IMR-90 (cell line): Measurements from ENCODE around the gene RIOK1. TPM values are rescaled to one million over a fixed set of nuclear protein-coding genes. Genes with fewer than 3 reads are reported as not detected.
A peak's percentile ranks its signal among the peaks of the same experiment; 100 is the strongest.

Source experiments
- ATAC-seq: fragments of 200-7000 bp; cut with Tn5 transposase; 2 replicates; pipeline ENCODE4 v1.9.1; 2020; ENCODE audit warnings: low read depth, mild to moderate bottlenecking, moderate library complexity
- BruUV-seq: library from RNA; stranded (reverse); fragments of 400-500 nt; replicated peaks from 2 replicates; lab custom pipeline; 2021; lab: Mats Ljungman, UMichigan
- CTCF ChIA-PET: fragments of 300-600 bp; formaldehyde crosslinking; extraction: SDS; loops from one replicate; lab custom pipeline; 2021; ENCODE audit warnings: antibody characterized with exemption; lab: Yijun Ruan, JAX
- POLR2A ChIA-PET: fragments of 300-600 bp; sonication (Branson Sonifier 250); formaldehyde crosslinking; loops from one replicate; lab custom pipeline; 2022; ENCODE audit warnings: antibody characterized with exemption; ENCODE audit not compliant: unreplicated experiment; lab: Charles Lee
- DNase-seq: peaks from one replicate; pipeline ENCODE4 v3.0.0; 2013
- H2AFZ ChIP-seq: replicated peaks from 2 replicates; pipeline ENCODE3; 2013; ENCODE audit warnings: low read length, mild to moderate bottlenecking; ENCODE audit not compliant: poor library complexity
- H2AK5ac ChIP-seq: 2 replicates; pipeline ENCODE4 v1.6.1; 2013; ENCODE audit warnings: low read depth, low read length, inconsistent platforms
- H2AK9ac ChIP-seq: replicated peaks from 2 replicates; pipeline ENCODE3; 2013; ENCODE audit warnings: mild to moderate bottlenecking, low read depth, low read length, moderate library complexity; ENCODE audit not compliant: poor library complexity
- H2BK120ac ChIP-seq: 2 replicates; pipeline ENCODE4 v1.6.1; 2013; ENCODE audit warnings: low read depth, low read length, inconsistent platforms
- H2BK15ac ChIP-seq: 3 replicates; pipeline ENCODE4 v1.6.1; 2013; ENCODE audit warnings: low read depth, low read length, inconsistent platforms
- H2BK20ac ChIP-seq: 2 replicates; pipeline ENCODE4 v1.6.1; 2013; ENCODE audit warnings: low read depth, mild to moderate bottlenecking, inconsistent platforms, low read length, moderate library complexity
- H2BK5ac ChIP-seq: 2 replicates; pipeline ENCODE4 v1.6.1; 2013; ENCODE audit warnings: mild to moderate bottlenecking, low read depth, low read length, inconsistent platforms; ENCODE audit not compliant: poor library complexity, severe bottlenecking
- H3K14ac ChIP-seq: replicated peaks from 2 replicates; pipeline ENCODE4 v1.6.1; 2013; ENCODE audit warnings: low read depth, low read length, inconsistent platforms
- H3K18ac ChIP-seq: 2 replicates; pipeline ENCODE4 v1.6.1; 2013; ENCODE audit warnings: low read depth, low read length, control low read depth
- H3K23ac ChIP-seq: 2 replicates; pipeline ENCODE4 v1.6.1; 2013; ENCODE audit warnings: low read depth, low read length, inconsistent platforms
- H3K27ac ChIP-seq: 2 replicates; pipeline ENCODE4 v1.5.1; 2013; ENCODE audit warnings: mild to moderate bottlenecking, control low read depth, low read length; ENCODE audit not compliant: insufficient read depth
- H3K27me3 ChIP-seq: 2 replicates; pipeline ENCODE4 v1.6.1; 2013; ENCODE audit warnings: low read length; ENCODE audit not compliant: control insufficient read depth, insufficient read depth
- H3K36me3 ChIP-seq: 2 replicates; pipeline ENCODE4 v1.6.1; 2013; ENCODE audit warnings: low read length, mixed read lengths; ENCODE audit not compliant: control insufficient read depth, insufficient read depth
- H3K4ac ChIP-seq: 2 replicates; pipeline ENCODE4 v1.6.1; 2013; ENCODE audit warnings: low read depth, low read length, inconsistent platforms
- H3K4me1 ChIP-seq: 2 replicates; pipeline ENCODE4 v1.6.1; 2013; ENCODE audit warnings: low read length, mixed read lengths; ENCODE audit not compliant: control insufficient read depth, insufficient read depth
- H3K4me2 ChIP-seq: 2 replicates; pipeline ENCODE4 v1.6.1; 2013; ENCODE audit warnings: low read depth, mild to moderate bottlenecking, control low read depth, low read length, moderate library complexity
- H3K4me3 ChIP-seq: 2 replicates; pipeline ENCODE4 v1.5.1; 2013; ENCODE audit warnings: low read depth, mild to moderate bottlenecking, control low read depth, low read length, moderate library complexity; ENCODE audit not compliant: insufficient read depth
- H3K56ac ChIP-seq: 2 replicates; pipeline ENCODE4 v1.6.1; 2013; ENCODE audit warnings: low read length, inconsistent platforms; ENCODE audit not compliant: insufficient read depth; ENCODE audit errors: extremely low read depth
- H3K79me1 ChIP-seq, 2 experiments: 2 replicates each; pipeline ENCODE4 v1.6.1; 2013; ENCODE audit warnings: low read length in 2 of 2, inconsistent platforms in 1 of 2, low read depth in 1 of 2
- H3K9ac ChIP-seq: 2 replicates; pipeline ENCODE4 v1.6.1; 2013; ENCODE audit warnings: low read depth, low read length, control low read depth
- H3K9me1 ChIP-seq: 2 replicates; pipeline ENCODE4 v1.6.1; 2013; ENCODE audit warnings: low read length, inconsistent platforms; ENCODE audit not compliant: insufficient read depth
- H3K9me3 ChIP-seq: 2 replicates; pipeline ENCODE4 v1.6.1; 2013; ENCODE audit warnings: low read length; ENCODE audit not compliant: control insufficient read depth, insufficient read depth
- H4K20me1 ChIP-seq: 2 replicates; pipeline ENCODE4 v1.6.1; 2013; ENCODE audit warnings: low read length, inconsistent platforms; ENCODE audit not compliant: insufficient read depth
- H4K5ac ChIP-seq: 2 replicates; pipeline ENCODE4 v1.6.1; 2013; ENCODE audit warnings: mild to moderate bottlenecking, low read depth, low read length, control low read depth
- H4K8ac ChIP-seq, 2 experiments: 2 replicates each; pipeline ENCODE4 v1.6.1; 2013; ENCODE audit warnings: low read depth in 2 of 2, low read length in 2 of 2, control low read depth in 1 of 2, inconsistent platforms in 1 of 2
- H4K91ac ChIP-seq: 2 replicates; pipeline ENCODE4 v1.6.1; 2013; ENCODE audit warnings: low read depth, low read length, inconsistent platforms; ENCODE audit not compliant: insufficient read depth
- CEBPB ChIP-seq: IDR thresholded peaks from 2 replicates; pipeline ENCODE4 v1.6.1; 2012; ENCODE audit warnings: low read depth, low read length, improper control_type of control experiment
- CHD1 ChIP-seq: IDR thresholded peaks from 2 replicates; pipeline ENCODE4 v1.6.1; 2012; ENCODE audit warnings: low read depth, low read length, improper control_type of control experiment
- FOS ChIP-seq: fragments of 150-350 bp; IDR thresholded peaks from 2 replicates; pipeline ENCODE4 v1.6.1; 2016; ENCODE audit warnings: low read depth, low read length
- MAFK ChIP-seq: IDR thresholded peaks from 2 replicates; pipeline ENCODE4 v1.6.1; 2012; ENCODE audit warnings: low read depth, low read length, improper control_type of control experiment
- MAZ ChIP-seq: IDR thresholded peaks from 2 replicates; pipeline ENCODE4 v1.6.1; 2012; ENCODE audit warnings: low read depth, mild to moderate bottlenecking, low read length, improper control_type of control experiment, moderate library complexity, borderline replicate concordance
- MXI1 ChIP-seq: IDR thresholded peaks from 2 replicates; pipeline ENCODE4 v1.6.1; 2012; ENCODE audit warnings: low read depth, mild to moderate bottlenecking, low read length, moderate library complexity, borderline replicate concordance
- NFE2L2 ChIP-seq: fragments of 150-350 bp; IDR thresholded peaks from 2 replicates; pipeline ENCODE4 v1.6.1; 2016; ENCODE audit warnings: low read depth, mild to moderate bottlenecking, low read length
- POLR2A ChIP-seq: IDR thresholded peaks from 2 replicates; pipeline ENCODE4 v1.6.1; 2012; ENCODE audit warnings: mild to moderate bottlenecking, low read depth, low read length
- RAD21 ChIP-seq: IDR thresholded peaks from 2 replicates; pipeline ENCODE4 v1.6.1; 2012; ENCODE audit warnings: low read length, improper control_type of control experiment
- RCOR1 ChIP-seq: IDR thresholded peaks from 2 replicates; pipeline ENCODE4 v1.6.1; 2012; ENCODE audit warnings: mild to moderate bottlenecking, low read length, improper control_type of control experiment; ENCODE audit not compliant: insufficient replicate concordance
- RFX5 ChIP-seq: IDR thresholded peaks from 2 replicates; pipeline ENCODE4 v1.8.0; 2012; ENCODE audit warnings: low read depth, mild to moderate bottlenecking, low read length, moderate library complexity
- SMC3 ChIP-seq: fragments of 150-350 bp; IDR thresholded peaks from 2 replicates; pipeline ENCODE4 v1.6.1; 2016; ENCODE audit warnings: low read depth, mild to moderate bottlenecking, antibody characterized with exemption, low read length, moderate library complexity
- WGBS, 2 experiments: methylation state at CpG; one replicate each; pipeline versions ENCODE4 v1.1.5 to v1.1.7; 2013; ENCODE audit warnings: missing lambda C conversion rate in 2 of 2; ENCODE audit not compliant: insufficient read length in 1 of 2; ENCODE audit errors: extremely low coverage in 2 of 2; 5-methylcytosine and 5-hydroxymethylcytosine counted together
- dilution Hi-C: fragments of 300-500 bp; cut with HindIII; formaldehyde crosslinking; loops from one replicate; pipeline ENCODE4 v1.14.3; 2018; ENCODE audit warnings: low sequenced_read_pairs; ENCODE audit not compliant: unreplicated experiment
- in situ Hi-C: fragments of 300-500 bp; cut with MboI; formaldehyde crosslinking; loops from 3 replicates; pipeline ENCODE4 v1.14.3; 2019; ENCODE audit warnings: low sequenced_read_pairs, inconsistent platforms, mixed read lengths
- intact Hi-C: fragments of 100-400 bp; cut with micrococcal nuclease; formaldehyde crosslinking; loops from 2 replicates; pipeline ENCODE4 v1.10.0; 2022
- polyA plus RNA-seq, 3 experiments: library from polyadenylated mRNA; depleted of rRNA; stranded (reverse); fragments of >200 nt; gene quantifications; 2 replicates each; pipeline ENCODE4 v1.2.3, GENCODE V29; 2012; ENCODE audit warnings: low replicate concordance in 1 of 3
- total RNA-seq: library from RNA; depleted of rRNA; stranded (reverse); fragments of >200 nt; gene quantifications from 2 replicates; pipeline ENCODE4 v1.2.3, GENCODE V29; 2012
- TF ChIP-seq, protein P1 (sequence below): fragments of 150-350 bp; IDR thresholded peaks from 2 replicates; pipeline ENCODE4 v1.6.1; 2016; ENCODE audit warnings: low read depth, mild to moderate bottlenecking, low read length, moderate library complexity, borderline replicate concordance
- TF ChIP-seq, protein P2 (sequence below): fragments of 150-350 bp; IDR thresholded peaks from 2 replicates; pipeline ENCODE4 v1.6.1; 2017; ENCODE audit warnings: mild to moderate bottlenecking, antibody characterized with exemption, low read length, low read depth
- TF ChIP-seq, protein P3 (sequence below): conservative IDR thresholded peaks from 2 replicates; pipeline ENCODE4 v1.5.1; 2012; ENCODE audit warnings: mild to moderate bottlenecking, low read depth, low read length, improper control_type of control experiment

Gene RIOK1
- total and polyA plus RNA-seq, 2 of the 4 experiments (the other 2 are of a cell fraction) = 17.0 to 17.8 TPM

DNA sequence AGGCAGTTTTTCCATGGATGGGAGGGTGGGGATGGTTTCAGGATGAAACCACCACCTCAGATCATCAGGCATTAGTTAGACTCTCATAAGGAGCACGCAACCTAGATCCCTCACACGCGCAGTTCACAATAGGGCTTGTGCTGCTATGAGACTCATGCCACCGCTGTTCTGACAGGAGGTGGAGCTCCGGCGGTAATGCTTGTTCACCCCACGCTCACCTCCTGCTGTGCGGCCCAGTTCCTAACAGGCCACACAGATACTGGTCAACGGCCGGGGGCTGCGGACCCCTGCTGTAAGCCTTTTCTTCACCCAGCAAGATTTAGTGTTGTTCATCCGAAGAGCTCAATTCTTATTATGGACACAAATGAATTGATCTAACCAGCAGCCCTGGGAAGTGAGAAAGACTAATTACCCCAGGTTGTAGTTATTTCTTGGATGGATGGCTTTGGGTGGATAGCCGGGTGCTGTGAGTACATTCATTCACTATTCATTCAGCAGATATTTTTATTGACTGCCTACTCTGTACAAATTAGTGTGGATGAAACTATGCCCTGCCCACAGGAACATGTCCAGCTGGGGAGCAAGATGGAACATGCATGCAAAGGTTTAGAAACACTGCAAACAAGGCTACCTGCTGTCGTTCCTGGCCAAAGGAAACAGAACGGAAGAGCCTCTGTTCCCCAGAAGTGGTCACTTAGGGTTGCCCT lies 57.2 kb downstream of the RIOK1 start:
- H4K5ac ChIP-seq = no peak overlapping the region
- no peaks in the 10 kb centered on the region for H3K27me3 ChIP-seq
- H2AFZ ChIP-seq = peak overlapping the region; percentile 43
- H2BK5ac ChIP-seq = no peak overlapping the region
- no peak overlapping the region for H3K4me3 ChIP-seq
- no peak overlapping the region; a peak in 1 of 4 replicates for H4K8ac ChIP-seq
- H2AK9ac ChIP-seq = no peak overlapping the region
- no peak overlapping the region for H2BK20ac ChIP-seq
- in situ Hi-C loops (no loop called here), intact Hi-C loops (no loop called here), dilution Hi-C loops (no loop called here)
- no peak overlapping the region for H3K9ac ChIP-seq
- H3K79me1 ChIP-seq = no peaks in the 10 kb centered on the region
- no peaks in the 10 kb centered on the region for H4K20me1 ChIP-seq
- WGBS, 2 experiments = 37% methylated on average over 5 of the region's 15 CpGs; no CpG with 5 or more reads in 1 of the 2 experiments
- CTCF ChIA-PET = no interaction called here
- no peaks in the 10 kb centered on the region for H3K4me1 ChIP-seq
- H3K18ac ChIP-seq = no peak overlapping the region
- no peaks in the 10 kb centered on the region for H3K9me1 ChIP-seq
- no peak overlapping the region for H2BK120ac ChIP-seq
- H3K36me3 ChIP-seq = no peaks in the 10 kb centered on the region
- TF ChIP-seq CHD1 (no peak), SMC3 (no peak), RCOR1 (no peak), MXI1 (no peak), POLR2A (no peak), RAD21 (no peak), MAFK (no peak), CEBPB (no peak), FOS (no peak), RFX5 (no peak), NFE2L2 (no peak), MAZ (no peak)
- TF ChIP-seq, protein P1, sequence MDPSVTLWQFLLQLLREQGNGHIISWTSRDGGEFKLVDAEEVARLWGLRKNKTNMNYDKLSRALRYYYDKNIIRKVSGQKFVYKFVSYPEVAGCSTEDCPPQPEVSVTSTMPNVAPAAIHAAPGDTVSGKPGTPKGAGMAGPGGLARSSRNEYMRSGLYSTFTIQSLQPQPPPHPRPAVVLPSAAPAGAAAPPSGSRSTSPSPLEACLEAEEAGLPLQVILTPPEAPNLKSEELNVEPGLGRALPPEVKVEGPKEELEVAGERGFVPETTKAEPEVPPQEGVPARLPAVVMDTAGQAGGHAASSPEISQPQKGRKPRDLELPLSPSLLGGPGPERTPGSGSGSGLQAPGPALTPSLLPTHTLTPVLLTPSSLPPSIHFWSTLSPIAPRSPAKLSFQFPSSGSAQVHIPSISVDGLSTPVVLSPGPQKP = no peak
- TF ChIP-seq, protein P2, sequence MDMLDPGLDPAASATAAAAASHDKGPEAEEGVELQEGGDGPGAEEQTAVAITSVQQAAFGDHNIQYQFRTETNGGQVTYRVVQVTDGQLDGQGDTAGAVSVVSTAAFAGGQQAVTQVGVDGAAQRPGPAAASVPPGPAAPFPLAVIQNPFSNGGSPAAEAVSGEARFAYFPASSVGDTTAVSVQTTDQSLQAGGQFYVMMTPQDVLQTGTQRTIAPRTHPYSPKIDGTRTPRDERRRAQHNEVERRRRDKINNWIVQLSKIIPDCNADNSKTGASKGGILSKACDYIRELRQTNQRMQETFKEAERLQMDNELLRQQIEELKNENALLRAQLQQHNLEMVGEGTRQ = no peak
- TF ChIP-seq, protein P3, sequence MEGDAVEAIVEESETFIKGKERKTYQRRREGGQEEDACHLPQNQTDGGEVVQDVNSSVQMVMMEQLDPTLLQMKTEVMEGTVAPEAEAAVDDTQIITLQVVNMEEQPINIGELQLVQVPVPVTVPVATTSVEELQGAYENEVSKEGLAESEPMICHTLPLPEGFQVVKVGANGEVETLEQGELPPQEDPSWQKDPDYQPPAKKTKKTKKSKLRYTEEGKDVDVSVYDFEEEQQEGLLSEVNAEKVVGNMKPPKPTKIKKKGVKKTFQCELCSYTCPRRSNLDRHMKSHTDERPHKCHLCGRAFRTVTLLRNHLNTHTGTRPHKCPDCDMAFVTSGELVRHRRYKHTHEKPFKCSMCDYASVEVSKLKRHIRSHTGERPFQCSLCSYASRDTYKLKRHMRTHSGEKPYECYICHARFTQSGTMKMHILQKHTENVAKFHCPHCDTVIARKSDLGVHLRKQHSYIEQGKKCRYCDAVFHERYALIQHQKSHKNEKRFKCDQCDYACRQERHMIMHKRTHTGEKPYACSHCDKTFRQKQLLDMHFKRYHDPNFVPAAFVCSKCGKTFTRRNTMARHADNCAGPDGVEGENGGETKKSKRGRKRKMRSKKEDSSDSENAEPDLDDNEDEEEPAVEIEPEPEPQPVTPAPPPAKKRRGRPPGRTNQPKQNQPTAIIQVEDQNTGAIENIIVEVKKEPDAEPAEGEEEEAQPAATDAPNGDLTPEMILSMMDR = no peak
- ATAC-seq (no peak), DNase-seq (no peak)
- POLR2A ChIA-PET = no interaction called here
- no peaks in the 10 kb centered on the region for H3K9me3 ChIP-seq
- H3K27ac ChIP-seq = no peak overlapping the region
- H3K56ac ChIP-seq = no peak overlapping the region
- H2BK15ac ChIP-seq = no peak overlapping the region
- no peak overlapping the region for H3K4ac ChIP-seq
- no peak overlapping the region for H3K4me2 ChIP-seq
- H3K23ac ChIP-seq = no peak overlapping the region
- H4K91ac ChIP-seq = no peak overlapping the region
- H2AK5ac ChIP-seq = no peak overlapping the region
- no TSS peak for BruUV-seq
- no peak overlapping the region for H3K14ac ChIP-seq
